H9 (cell line): ENCODE measurements around the gene MUL1. TPM values are rescaled to one million over a fixed set of nuclear protein-coding genes. Genes with fewer than 3 reads are reported as not detected.

Source experiments
- DNase-seq: peaks from one replicate; pipeline ENCODE4 v3.0.0-alpha.2; 2017
- H2AFZ ChIP-seq: one replicate; pipeline ENCODE4 v1.6.1; 2013; ENCODE audit warnings: mild to moderate bottlenecking, low read length, control low read depth, moderate library complexity
- H2AK5ac ChIP-seq: 2 replicates; pipeline ENCODE4 v1.6.1; 2013; ENCODE audit warnings: low read length, control low read depth, mixed read lengths; ENCODE audit not compliant: insufficient read length
- H2BK120ac ChIP-seq: one replicate; pipeline ENCODE4 v1.6.1; 2013; ENCODE audit warnings: low read depth, mild to moderate bottlenecking, low read length, control low read depth, inconsistent platforms; ENCODE audit not compliant: poor library complexity, severe bottlenecking
- H2BK12ac ChIP-seq: 2 replicates; pipeline ENCODE4 v1.6.1; 2013; ENCODE audit warnings: low read length, control low read depth, mixed read lengths, low read depth; ENCODE audit not compliant: insufficient read length
- H2BK15ac ChIP-seq: 2 replicates; pipeline ENCODE4 v1.6.1; 2013; ENCODE audit warnings: low read depth, low read length, control low read depth
- H2BK20ac ChIP-seq: one replicate; pipeline ENCODE4 v1.6.1; 2013; ENCODE audit warnings: low read depth, mild to moderate bottlenecking, low read length, control low read depth, inconsistent platforms; ENCODE audit not compliant: poor library complexity, severe bottlenecking
- H2BK5ac ChIP-seq: 2 replicates; pipeline ENCODE4 v1.6.1; 2013; ENCODE audit warnings: low read length, control low read depth, mixed read lengths; ENCODE audit not compliant: insufficient read length
- H3K14ac ChIP-seq: 2 replicates; pipeline ENCODE4 v1.6.1; 2013; ENCODE audit warnings: low read length, control low read depth; ENCODE audit not compliant: insufficient read depth
- H3K18ac ChIP-seq: 2 replicates; pipeline ENCODE4 v1.6.1; 2013; ENCODE audit warnings: low read depth, mild to moderate bottlenecking, mixed read lengths, low read length, control low read depth; ENCODE audit not compliant: insufficient read length
- H3K23ac ChIP-seq: 2 replicates; pipeline ENCODE4 v1.6.1; 2013; ENCODE audit warnings: low read length, control low read depth, mixed read lengths, low read depth; ENCODE audit not compliant: insufficient read length
- H3K23me2 ChIP-seq: 2 replicates; pipeline ENCODE4 v1.6.1; 2013; ENCODE audit warnings: low read depth, mild to moderate bottlenecking, mixed read lengths, low read length, control low read depth; ENCODE audit not compliant: insufficient read length, poor library complexity, severe bottlenecking
- H3K27ac ChIP-seq: 2 replicates; pipeline ENCODE4 v1.5.1; 2013; ENCODE audit warnings: low read length, control low read depth, mixed read lengths, low read depth; ENCODE audit not compliant: insufficient read length
- H3K27me3 ChIP-seq: 2 replicates; pipeline ENCODE4 v1.6.1; 2013; ENCODE audit warnings: low read length, control low read depth, inconsistent platforms; ENCODE audit not compliant: insufficient read depth
- H3K4ac ChIP-seq: 2 replicates; pipeline ENCODE4 v1.6.1; 2013; ENCODE audit warnings: low read depth, mild to moderate bottlenecking, control low read depth, inconsistent platforms, low read length, moderate library complexity
- H3K4me1 ChIP-seq: 2 replicates; pipeline ENCODE4 v1.6.1; 2013; ENCODE audit warnings: low read length, control low read depth, inconsistent platforms; ENCODE audit not compliant: insufficient read depth
- H3K4me2 ChIP-seq: 2 replicates; pipeline ENCODE4 v1.6.1; 2013; ENCODE audit warnings: low read length, control low read depth, mixed read lengths; ENCODE audit not compliant: insufficient read length, insufficient read depth
- H3K56ac ChIP-seq: 2 replicates; pipeline ENCODE4 v1.6.1; 2013; ENCODE audit warnings: low read depth, mild to moderate bottlenecking, mixed read lengths, low read length, control low read depth; ENCODE audit not compliant: insufficient read length
- H3K79me1 ChIP-seq: 2 replicates; pipeline ENCODE4 v1.6.1; 2013; ENCODE audit warnings: low read depth, mild to moderate bottlenecking, moderate library complexity, low read length, control low read depth, inconsistent platforms; ENCODE audit not compliant: insufficient read depth, poor library complexity, severe bottlenecking
- H3K79me2 ChIP-seq: 2 replicates; pipeline ENCODE4 v1.6.1; 2013; ENCODE audit warnings: low read length, control low read depth, inconsistent platforms; ENCODE audit not compliant: insufficient read depth
- H3K9ac ChIP-seq: 2 replicates; pipeline ENCODE4 v1.6.1; 2013; ENCODE audit warnings: low read length, control low read depth, mixed read lengths; ENCODE audit not compliant: insufficient read length; ENCODE audit errors: extremely low read depth
- H3K9me3 ChIP-seq: one replicate; pipeline ENCODE4 v1.6.1; 2013; ENCODE audit warnings: low read depth, low read length, inconsistent platforms; ENCODE audit not compliant: control insufficient read depth
- H3T11ph ChIP-seq: one replicate; pipeline ENCODE4 v1.6.1; 2013; ENCODE audit warnings: mild to moderate bottlenecking, low read length, control low read depth, inconsistent platforms
- H4K20me1 ChIP-seq: one replicate; pipeline ENCODE4 v1.6.1; 2013; ENCODE audit not compliant: control insufficient read depth, insufficient read length, insufficient read depth
- H4K5ac ChIP-seq: 2 replicates; pipeline ENCODE4 v1.6.1; 2013; ENCODE audit warnings: low read depth, mild to moderate bottlenecking, mixed read lengths, low read length, control low read depth; ENCODE audit not compliant: insufficient read length
- H4K8ac ChIP-seq: replicated peaks from 2 replicates; pipeline ENCODE4 v1.6.1; 2013; ENCODE audit warnings: low read length, control low read depth, mixed read lengths, low read depth; ENCODE audit not compliant: insufficient read length
- H4K91ac ChIP-seq: 2 replicates; pipeline ENCODE4 v1.6.1; 2013; ENCODE audit warnings: low read depth, mild to moderate bottlenecking, moderate library complexity, mixed read lengths, low read length, control low read depth; ENCODE audit not compliant: insufficient read length
- H3K27ac Mint-ChIP-seq, 3 experiments: 2 replicates in 2 of 3; 3 replicates in 1 of 3; pipeline ENCODE4 v1.8.0; 2020 to 2021; ENCODE audit warnings: mixed read lengths in 3 of 3, mild to moderate bottlenecking in 1 of 3, moderate library complexity in 1 of 3
- H3K27me3 Mint-ChIP-seq: 2 replicates; pipeline ENCODE4 v1.8.0; 2021; ENCODE audit warnings: low read depth, mild to moderate bottlenecking, moderate library complexity, mixed read lengths
- H3K36me3 Mint-ChIP-seq, 3 experiments: 2 replicates in 2 of 3; 3 replicates in 1 of 3; pipeline ENCODE4 v1.8.0; 2020 to 2021; ENCODE audit warnings: low read depth in 3 of 3, mixed read lengths in 3 of 3; ENCODE audit not compliant: insufficient read depth in 1 of 3
- H3K4me1 Mint-ChIP-seq, 2 experiments: 2 replicates each; pipeline ENCODE4 v1.8.0; 2020; ENCODE audit warnings: mixed read lengths in 2 of 2
- H3K4me3 Mint-ChIP-seq, 2 experiments: 2 replicates in 1 of 2; 3 replicates in 1 of 2; pipeline ENCODE4 v1.8.0; 2020 to 2021; ENCODE audit warnings: mild to moderate bottlenecking in 2 of 2, mixed read lengths in 2 of 2, moderate library complexity in 1 of 2
- H3K9me3 Mint-ChIP-seq, 2 experiments: 2 replicates in 1 of 2; 3 replicates in 1 of 2; pipeline ENCODE4 v1.8.0; 2020; ENCODE audit warnings: mild to moderate bottlenecking in 2 of 2, mixed read lengths in 2 of 2, moderate library complexity in 1 of 2
- CTCF ChIP-seq: fragments of 200-600 bp; sonication (generic); conservative IDR thresholded peaks from 3 replicates; pipeline ENCODE4 v1.8.0; 2021; ENCODE audit warnings: antibody characterized with exemption, mild to moderate bottlenecking
- WGBS: extraction: QIAGEN DNeasy Blood & Tissue Kit; methylation state at CpG from one replicate; pipeline ENCODE4 v1.1.7; 2013; ENCODE audit warnings: missing lambda C conversion rate, low lambda C conversion rate, mixed read lengths; ENCODE audit not compliant: insufficient read length; ENCODE audit errors: extremely low coverage; 5-methylcytosine and 5-hydroxymethylcytosine counted together
- total RNA-seq: library from RNA; stranded (reverse); gene quantifications from 2 replicates; pipeline ENCODE4 v1.2.1, GENCODE V29; 2021

The MUL1 gene
- total RNA-seq, 1 experiment from 2014 or later: 27.1 TPM

GRCh38 chr1:20463502-20463901 lies 44.4 kb downstream of the MUL1 start:
- H3K79me1 ChIP-seq: no peaks in the 10 kb centered on the region
- WGBS: 100% methylated on average over 1 of the region's 1 CpG
- no peak overlapping the region for H2BK12ac ChIP-seq
- H3K23me2 ChIP-seq: no peaks in the 10 kb centered on the region
- no peaks in the 10 kb centered on the region for H3K4me1 Mint-ChIP-seq
- H3K36me3 Mint-ChIP-seq: no peaks in the 10 kb centered on the region
- H3K79me2 ChIP-seq: no peaks in the 10 kb centered on the region
- H3K9me3 Mint-ChIP-seq: peaks cover 0 to 6% of the 10 kb centered on the region in 2 experiments; a peak in 1 of 5 replicates
- no peak overlapping the region for H3K9ac ChIP-seq
- TF ChIP-seq CTCF: no peak
- H3K27ac Mint-ChIP-seq: no peak overlapping the region
- H2BK20ac ChIP-seq: no peak overlapping the region
- H3K18ac ChIP-seq: no peak overlapping the region
- no peak overlapping the region for H3K4me3 Mint-ChIP-seq
- no peaks in the 10 kb centered on the region for H3K27me3 ChIP-seq
- H2BK15ac ChIP-seq: no peak overlapping the region
- no peak overlapping the region for H4K5ac ChIP-seq
- H3K4ac ChIP-seq: no peak overlapping the region
- peaks cover 33% of the 10 kb centered on the region for H3K27me3 Mint-ChIP-seq
- H2BK120ac ChIP-seq: no peak overlapping the region
- DNase-seq: no peak
- H2BK5ac ChIP-seq: no peak overlapping the region
- no peak overlapping the region for H3K56ac ChIP-seq
- H2AK5ac ChIP-seq: no peak overlapping the region
- no peak overlapping the region for H3K23ac ChIP-seq
- no peak overlapping the region for H4K91ac ChIP-seq
- no peak overlapping the region for H2AFZ ChIP-seq
- no peaks in the 10 kb centered on the region for H3K4me1 ChIP-seq
- no peak overlapping the region for H3K4me2 ChIP-seq
- H3K9me3 ChIP-seq: no peaks in the 10 kb centered on the region
- H3K27ac ChIP-seq: no peak overlapping the region
- no peak overlapping the region for H3T11ph ChIP-seq
- no peak overlapping the region for H3K14ac ChIP-seq
- H4K8ac ChIP-seq: no peak overlapping the region
- H4K20me1 ChIP-seq: no peaks in the 10 kb centered on the region
